GM10266 (cell line): ENCODE results near the gene AICDA.
"Not testable (repeated sequence)": the region's sequence is repeated elsewhere in the genome, so short reads cannot be mapped to it uniquely, and the experiment has no call there.

ENCODE experiments used
- DNase-seq: peaks from one replicate; pipeline ENCODE4 v3.0.0; 2012; ENCODE audit errors: extremely low spot score
- CTCF ChIP-seq: IDR thresholded peaks from 2 replicates; pipeline ENCODE4 v1.5.1; 2012; ENCODE audit warnings: mild to moderate bottlenecking, low read depth; ENCODE audit not compliant: control insufficient read depth, insufficient read depth; ENCODE audit errors: missing control alignments

AICDA gene

GRCh38 chr12:8566525-8566924 is 46.1 kb downstream of the AICDA start:
- no peak for TF ChIP-seq CTCF
- DNase-seq: no peak

- DNase-seq: not testable (repeated sequence)
These were observed 46.6 kb downstream of the AICDA start for GRCh38 chr12:8566052-8566451.

GRCh38 chr12:8564656-8565055 is 48.0 kb downstream of the AICDA start:
- no peak for TF ChIP-seq CTCF
- no peak for DNase-seq

- TF ChIP-seq CTCF: no peak
- no peak for DNase-seq
These were observed 49.3 kb downstream of the AICDA start for GRCh38 chr12:8563356-8563755.

GRCh38 chr12:8562310-8562709 is 50.3 kb downstream of the AICDA start:
- DNase-seq: no peak
- no peak for TF ChIP-seq CTCF

GRCh38 chr12:8561011-8561410 is 51.6 kb downstream of the AICDA start:
- no peak for TF ChIP-seq CTCF

GRCh38 chr12:8559676-8560075 is 53.0 kb downstream of the AICDA start:
- no peak for DNase-seq
- TF ChIP-seq CTCF: no peak

More at GRCh38 chr12:8561011-8561410, 51.6 kb downstream of the AICDA start:
- no peak for DNase-seq

GRCh38 chr12:8556531-8557097 is 56.0 kb downstream of the AICDA start:
- TF ChIP-seq CTCF: no peak
- no peak for DNase-seq
